ENCODE measurements around the gene PAN2.
"Not testable (repeated sequence)": the region's sequence is repeated elsewhere in the genome, so short reads cannot be mapped to it uniquely, and the experiment has no call there.

PAN2 gene

DNA sequence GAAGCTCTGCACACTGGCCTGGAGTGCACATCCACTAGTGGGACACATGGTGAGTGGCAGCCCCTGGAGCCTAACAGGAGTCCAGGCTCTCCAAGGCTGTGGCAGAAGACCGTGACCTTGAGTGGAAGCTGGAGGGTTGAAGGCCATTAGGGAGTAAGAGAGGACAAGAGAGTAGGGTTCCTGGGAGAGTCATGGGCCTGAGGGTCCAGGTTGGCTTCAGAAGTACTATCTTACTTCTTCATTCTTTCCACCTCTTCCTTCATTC, 5.3 kb upstream of the PAN2 start:
- DNase-seq, result no peak

- DNase-seq, result peak; percentile 94
These were observed 4.7 kb upstream of the PAN2 start, which contains the start of gene IL23A for GRCh38 chr12:56338308-56339157. Gene IL23A, plus strand, starts transcription at chr12:56338884. Its CDS starts 161 bp downstream, at chr12:56339045.

- DNase-seq, result no peak
These were observed 4.0 kb upstream of the PAN2 start for GRCh38 chr12:56337753-56338251.

DNA sequence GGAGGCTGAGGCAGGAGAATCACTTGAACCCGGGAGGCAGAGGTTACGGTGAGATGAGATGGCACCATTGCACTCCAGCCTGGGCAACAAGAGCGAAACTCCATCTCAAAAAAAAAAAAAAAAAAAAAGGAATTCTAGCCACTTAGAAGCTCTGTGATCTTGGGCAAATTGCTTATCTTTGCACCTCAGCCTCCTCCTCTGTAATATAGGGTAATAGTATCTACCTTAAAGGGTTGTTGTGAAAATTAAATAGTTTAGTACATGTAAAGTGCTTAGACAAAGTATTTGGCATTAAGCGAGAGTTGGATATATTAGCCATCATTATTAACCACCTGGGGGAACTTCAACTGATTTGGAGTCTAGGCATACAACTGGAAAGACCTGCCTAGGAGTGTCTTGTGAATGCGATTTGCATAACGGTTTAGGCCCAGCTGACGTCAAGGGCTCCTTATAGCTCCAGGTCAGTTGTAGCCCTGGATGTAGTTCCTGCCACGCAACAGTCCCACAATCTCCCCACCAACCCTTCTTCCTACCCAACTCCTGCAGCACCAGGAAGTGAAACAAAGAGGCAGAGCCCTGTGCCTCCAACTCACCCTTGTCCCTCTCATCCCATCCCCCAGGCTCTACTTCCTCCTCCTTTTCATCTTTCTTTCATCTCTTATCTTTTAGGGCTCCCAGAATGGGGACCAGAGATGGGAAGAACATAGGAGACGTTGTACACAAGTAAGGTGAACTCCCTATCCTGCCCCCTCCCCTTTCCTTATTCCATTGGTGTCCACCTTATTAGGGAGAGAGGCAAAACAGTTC, 2.8 kb upstream of the PAN2 start:
- DNase-seq, result peak; percentile 11

GRCh38 chr12:56335527-56335926, 1.7 kb upstream of the PAN2 start:
- not testable (repeated sequence) for DNase-seq

DNA sequence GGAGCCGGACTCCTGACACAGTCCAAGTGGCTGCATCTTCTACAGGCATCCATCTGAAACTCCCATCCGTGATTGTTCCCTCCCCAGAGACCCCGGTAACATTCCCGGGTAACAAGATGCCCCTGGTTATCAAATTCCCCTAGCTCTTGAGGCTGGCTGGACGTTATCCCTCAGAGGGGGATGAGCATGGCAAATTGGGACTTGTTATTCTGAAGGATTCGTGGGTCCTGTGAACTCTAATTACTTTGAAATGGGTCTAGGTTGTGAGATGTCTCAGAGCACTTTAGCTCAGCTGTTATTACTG, 642 bp upstream of the PAN2 start:
- no peak for DNase-seq

DNA sequence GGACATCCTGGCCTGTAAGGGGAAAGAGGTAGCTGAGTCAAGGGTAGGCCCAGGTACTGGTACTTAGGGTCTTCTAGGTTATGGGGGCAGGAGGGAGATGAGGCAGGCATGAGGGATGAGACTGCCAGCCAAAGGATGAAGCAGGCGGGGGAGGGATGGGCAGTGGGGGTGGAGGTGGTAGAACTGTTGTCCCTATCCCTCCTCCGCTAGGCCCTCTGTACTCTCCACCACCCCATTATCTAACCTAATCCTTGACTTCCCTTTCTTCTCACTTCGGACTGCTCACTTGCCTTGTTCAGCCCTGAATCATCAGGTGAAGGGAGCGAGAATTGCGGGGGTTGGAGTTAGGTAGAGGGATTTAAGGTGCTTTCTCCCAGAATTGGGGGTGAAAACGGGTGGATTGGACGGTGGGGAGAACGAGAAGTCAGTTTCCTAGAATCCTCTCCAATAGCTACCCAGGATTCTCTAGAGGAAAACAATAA, 562 bp downstream of the PAN2 start:
- DNase-seq, result no peak

GRCh38 chr12:56332512-56333196, 1.1 kb downstream of the PAN2 start:
- DNase-seq, result no peak

DNA sequence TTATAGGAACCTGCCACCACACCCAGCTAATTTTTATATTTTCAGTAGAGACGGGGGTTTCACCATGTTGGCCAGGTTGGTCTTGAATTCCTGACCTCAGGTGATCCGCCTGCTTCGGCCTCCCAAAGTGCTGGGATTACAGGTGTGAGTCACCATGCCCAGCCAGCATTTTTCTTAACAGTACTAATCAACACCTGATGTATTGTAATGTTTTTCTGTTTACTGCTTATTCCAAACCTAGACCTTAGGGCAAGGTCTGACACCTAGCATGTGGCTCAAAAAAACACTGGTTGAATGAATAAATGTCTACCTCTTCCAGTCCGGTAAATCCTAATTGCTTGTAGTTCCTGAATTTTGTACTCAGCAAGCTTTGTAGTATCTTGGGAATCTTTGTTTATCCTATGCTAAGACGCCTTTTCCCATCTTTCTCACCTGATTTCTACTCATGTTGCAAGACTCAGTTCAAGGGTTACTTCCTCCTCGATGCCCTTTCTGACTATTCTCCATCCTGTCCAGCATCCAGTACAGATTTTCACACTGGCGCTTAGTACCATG, 2.8 kb downstream of the PAN2 start:
- DNase-seq, result no peak

GRCh38 chr12:56326533-56326932, 7.3 kb downstream of the PAN2 start:
- DNase-seq, result no peak

DNA sequence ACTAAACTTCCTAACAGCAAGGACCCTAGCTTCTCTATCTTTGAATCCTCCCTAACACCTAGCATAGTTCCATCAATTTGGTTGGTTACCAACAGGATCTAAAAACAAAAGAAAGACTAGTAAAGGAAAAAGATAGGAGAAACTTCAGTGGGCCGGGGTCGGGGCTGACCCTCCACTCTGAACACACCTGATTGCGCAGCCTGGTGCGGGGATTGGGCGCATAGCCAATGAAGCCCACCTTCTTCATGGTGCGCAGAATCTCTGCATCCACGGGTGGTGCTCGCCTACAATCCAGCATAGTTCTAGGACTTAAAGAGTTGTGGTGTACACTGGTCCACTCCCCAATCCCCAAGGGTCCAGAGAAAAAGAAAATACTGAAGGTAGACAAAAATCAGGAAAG, 7.7 kb downstream of the PAN2 start:
- no peak for DNase-seq

- no peak for DNase-seq
These were observed 9.6 kb downstream of the PAN2 start for GRCh38 chr12:56324206-56324605.

GRCh38 chr12:56321610-56322009, 12.2 kb downstream of the PAN2 start:
- DNase-seq, result not testable (repeated sequence)

GRCh38 chr12:56321027-56321426, 12.8 kb downstream of the PAN2 start:
- no peak for DNase-seq

DNA sequence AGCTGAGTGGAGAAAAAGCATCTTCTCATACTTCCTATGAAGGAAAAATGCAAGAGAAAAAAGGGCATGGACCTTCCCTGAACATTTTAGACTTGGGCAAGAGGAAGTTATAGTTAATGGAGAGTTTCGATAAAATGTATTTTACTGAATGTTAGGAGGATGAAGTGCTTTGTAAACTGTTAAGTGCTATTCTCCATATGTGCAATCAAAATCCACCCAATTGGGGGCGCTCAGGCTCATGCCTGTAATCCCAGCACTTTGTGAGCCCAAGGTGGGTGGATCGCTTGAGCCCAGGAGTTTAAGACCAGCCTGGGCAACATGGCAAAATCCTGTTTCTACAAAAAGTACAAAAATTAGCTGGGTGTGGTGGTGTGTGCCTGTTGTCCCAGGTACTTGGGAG, 16.1 kb downstream of the PAN2 start:
- DNase-seq, result no peak

DNA sequence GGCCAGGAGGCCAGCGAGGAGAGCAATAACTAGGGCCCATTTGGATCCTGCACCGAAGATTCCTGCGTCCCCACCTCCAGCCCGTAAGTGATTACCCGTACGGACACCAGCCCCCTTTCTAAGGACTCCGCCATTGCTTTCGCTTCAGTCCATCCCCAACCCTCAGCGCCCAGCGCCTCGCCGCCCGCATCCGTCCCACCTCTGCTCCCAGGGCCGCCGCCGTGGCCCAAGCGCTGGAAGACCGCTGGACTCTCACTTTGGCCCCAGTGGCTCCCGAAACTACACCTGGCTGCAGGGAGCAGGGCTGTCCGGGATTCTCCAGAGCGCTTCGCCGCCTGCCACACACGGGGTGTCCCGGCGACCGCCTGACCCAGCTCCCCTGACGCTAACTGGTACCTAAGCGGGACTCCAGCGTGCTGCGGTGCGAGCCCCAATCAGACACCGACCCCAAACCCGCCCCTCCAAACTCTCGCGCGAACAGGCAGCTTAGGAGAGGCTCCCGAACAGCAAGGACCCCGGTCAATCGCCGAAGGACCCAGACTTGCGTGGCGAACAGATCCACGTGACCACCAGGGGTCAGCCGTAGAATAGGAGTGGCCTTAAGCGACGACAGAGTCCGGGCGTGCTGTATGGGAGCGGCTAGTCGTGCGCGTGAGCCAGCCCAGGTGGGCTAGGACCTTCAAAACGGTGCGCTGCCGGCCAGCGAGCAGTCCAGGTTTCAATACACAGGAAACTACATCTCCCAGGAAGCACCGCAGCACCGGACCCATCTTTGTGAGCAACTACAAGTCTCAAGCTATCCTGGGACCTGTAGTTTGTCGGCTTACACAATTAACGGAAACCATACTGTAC, 18.0 kb downstream of the PAN2 start, which contains the start of gene CNPY2:
CNPY2 (minus strand) TSS at position 367 of the 852 bp plus-strand sequence. CDS start 771 bp downstream, outside the sequence.
- peak; percentile 96 for DNase-seq

DNA sequence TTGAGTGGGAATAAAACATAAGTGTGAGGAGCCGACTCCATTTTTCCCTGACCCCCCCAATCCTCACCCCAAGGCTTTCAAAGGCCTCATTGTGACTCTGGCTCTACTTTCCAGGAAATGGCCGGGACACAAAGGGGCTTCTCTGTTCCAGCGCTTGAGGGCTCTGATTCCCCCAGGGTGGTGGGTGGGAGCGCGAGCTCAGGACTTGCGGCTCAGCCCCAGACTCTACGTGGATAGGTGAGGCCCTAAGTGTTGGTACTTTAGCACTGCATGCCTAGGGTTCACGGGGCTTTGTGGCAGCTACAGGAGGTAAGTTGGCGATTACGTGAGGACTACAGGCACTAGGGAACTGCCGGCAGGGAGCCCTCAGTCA, 18.6 kb downstream of the PAN2 start:
- no peak for DNase-seq

GRCh38 chr12:56311003-56311402, 22.8 kb downstream of the PAN2 start:
- DNase-seq, result no peak

- DNase-seq, result no peak
These were observed 25.1 kb downstream of the PAN2 start for GRCh38 chr12:56308714-56309113.

DNA sequence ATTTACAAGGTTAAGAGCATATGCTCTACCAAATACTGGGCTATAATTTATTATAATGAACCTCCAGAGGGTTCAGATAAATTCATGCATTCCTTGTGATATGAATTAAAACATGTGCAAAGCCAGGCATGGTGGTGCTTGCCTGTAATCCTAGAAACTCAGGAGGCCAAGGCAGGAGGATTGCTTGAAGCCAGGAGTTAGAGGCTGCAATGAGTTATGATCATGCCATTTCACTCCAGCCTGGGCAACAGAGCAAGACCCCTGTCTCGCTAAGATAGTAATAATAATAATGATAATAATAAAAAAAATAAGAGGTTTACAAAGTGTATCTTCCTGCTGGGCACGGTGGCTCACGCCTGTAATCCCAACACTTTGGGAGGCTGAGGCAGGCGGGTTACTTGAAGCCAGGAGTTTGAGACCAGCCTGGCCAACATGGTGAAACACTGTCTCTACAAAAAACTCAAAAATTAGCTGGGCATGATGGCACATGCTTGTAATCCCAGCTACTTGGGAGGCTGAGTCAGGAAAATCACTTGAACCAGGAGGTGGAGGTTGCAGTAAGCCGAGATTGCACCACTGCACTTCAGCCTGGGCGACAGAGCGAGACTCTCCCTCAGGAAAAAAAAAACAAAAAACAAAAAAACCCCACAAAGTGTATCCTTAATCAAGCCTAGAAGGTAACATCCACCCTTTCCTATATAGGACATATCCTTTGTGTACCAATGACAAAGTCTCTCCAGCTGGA, 26.4 kb downstream of the PAN2 start:
- DNase-seq, result no peak

DNA sequence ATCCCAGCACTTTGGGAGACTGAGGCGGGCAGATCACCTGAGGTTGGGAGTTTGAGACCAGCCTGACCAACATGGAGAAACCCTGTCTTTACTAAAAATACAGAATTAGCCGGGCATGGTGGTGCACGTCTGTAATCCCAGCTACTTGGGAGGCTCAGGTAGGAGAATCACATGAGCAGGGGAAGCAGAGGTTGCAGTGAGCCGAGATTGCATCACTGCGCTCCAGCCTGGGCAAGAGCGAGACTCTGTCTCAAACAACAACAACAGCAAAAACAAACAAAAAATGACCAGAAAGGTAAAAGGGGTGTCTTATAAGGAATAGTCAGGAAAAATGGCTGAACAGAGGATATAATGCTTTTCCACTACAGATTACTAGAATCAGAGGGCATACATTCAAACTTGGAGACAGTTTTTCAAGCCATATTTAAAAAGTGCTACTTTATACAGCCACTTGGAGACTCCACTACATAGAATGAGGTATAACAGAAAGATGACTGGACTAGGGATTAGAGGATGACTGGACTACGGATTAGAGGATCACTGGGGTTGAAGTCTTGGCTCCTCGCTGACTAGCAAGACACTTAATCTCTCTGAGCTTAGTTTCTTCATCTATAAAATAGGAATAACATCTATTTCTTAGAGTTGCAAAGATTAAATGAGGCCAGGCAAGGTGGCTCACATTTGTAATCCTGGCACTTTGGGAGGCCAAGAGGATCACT, 28.8 kb downstream of the PAN2 start:
- no peak for DNase-seq

All from CD4-positive, alpha-beta T cell treated with Interleukin-17A for 1 hour (primary cell).